TTC549 (cell line): Measurements from ENCODE around the gene FAM50A.

Experiments
- FAIRE-seq: peaks from 2 replicates; lab custom pipeline; 2012; peaks lifted over from hg19 to GRCh38; lab: Jason Lieb, UNC

FAM50A gene

GRCh38 chrX:154413142-154413541 is 30.8 kb upstream of the FAM50A start:
- no peak for FAIRE-seq

GRCh38 chrX:154417157-154417556 is 26.8 kb upstream of the FAM50A start:
- no peak for FAIRE-seq

GRCh38 chrX:154419189-154419588 is 24.8 kb upstream of the FAM50A start:
- no peak for FAIRE-seq

GRCh38 chrX:154419688-154420401 is 24.1 kb upstream of the FAM50A start:
- no peak for FAIRE-seq

- no peak for FAIRE-seq
Measured at GRCh38 chrX:154420402-154420756, 23.6 kb upstream of the FAM50A start.

GRCh38 chrX:154426916-154427770 is 16.8 kb upstream of the FAM50A start:
- FAIRE-seq: no peak

- no peak for FAIRE-seq
Measured at GRCh38 chrX:154428176-154429171, 15.5 kb upstream of the FAM50A start, which contains the start of gene ATP6AP1. Gene ATP6AP1, plus strand, starts transcription at chrX:154428677. Its CDS starts 16 bp downstream, at chrX:154428693.

GRCh38 chrX:154429711-154430110 is 14.2 kb upstream of the FAM50A start:
- FAIRE-seq: no peak

- no peak for FAIRE-seq
Measured at GRCh38 chrX:154430479-154430878, 13.5 kb upstream of the FAM50A start.

- FAIRE-seq: no peak
Measured at GRCh38 chrX:154430916-154431315, 13.0 kb upstream of the FAM50A start.

- no peak for FAIRE-seq
Measured at GRCh38 chrX:154431341-154431740, 12.6 kb upstream of the FAM50A start.

GRCh38 chrX:154432210-154432609 is 11.7 kb upstream of the FAM50A start:
- FAIRE-seq: no peak

- no peak for FAIRE-seq
Measured at GRCh38 chrX:154433605-154434004, 10.3 kb upstream of the FAM50A start.

- FAIRE-seq: no peak
Measured at GRCh38 chrX:154434394-154435168, 9.4 kb upstream of the FAM50A start.

- no peak for FAIRE-seq
Measured at GRCh38 chrX:154435171-154435733, 8.7 kb upstream of the FAM50A start.

- no peak for FAIRE-seq
Measured at GRCh38 chrX:154436374-154436982, 7.5 kb upstream of the FAM50A start.

- no peak for FAIRE-seq
Measured at GRCh38 chrX:154436983-154437752, 6.8 kb upstream of the FAM50A start, which contains the start of gene GDI1. Gene GDI1, plus strand, starts transcription at chrX:154437154. Its CDS starts 101 bp downstream, at chrX:154437255.

GRCh38 chrX:154437971-154438893 is 5.7 kb upstream of the FAM50A start:
- FAIRE-seq: no peak

GRCh38 chrX:154439841-154440240 is 4.1 kb upstream of the FAM50A start:
- FAIRE-seq: no peak
